Measurements from ENCODE around the gene FAM222A. TPM values are rescaled to one million over a fixed set of nuclear protein-coding genes. Genes with fewer than 3 reads are reported as not detected.

FAM222A gene
- polyA plus RNA-seq, 3 donors = 0.09 TPM; not detected in 2

- H3K9me3 Mint-ChIP-seq = peaks cover 0 to 5% (median 0%) of the 10 kb centered on the region in 7 donors
- H3K9ac ChIP-seq (ENCODE audit: insufficient read depth, low read length, poor library complexity, severe bottlenecking) = no peak overlapping the region
- WGBS (ENCODE audit: insufficient coverage) = 63% methylated on average over 1 of the region's 1 CpG
Measured at GRCh38 chr12:109720857-109721189, 7.2 kb downstream of the FAM222A start.

GRCh38 chr12:109721276-109721675 lies 7.7 kb downstream of the FAM222A start:
- Histone ChIP-seq H2AFZ (ENCODE audit: insufficient read depth, low read depth, low read length, poor library complexity, severe bottlenecking) (no peak overlapping the region), H3K4me2 (replicated peaks; ENCODE audit: extremely low read depth, low read length, poor library complexity, severe bottlenecking) (no peak overlapping the region), H3K4me3 (replicated peaks in 1 of 3; ENCODE audit: low read depth in 2 of 3, low read length in 3 of 3) (no peak overlapping the region), H3K27ac (ENCODE audit: low read depth in 1 of 2, low read length in 2 of 2) (no peak overlapping the region), H3K9ac (ENCODE audit: insufficient read depth, low read length, poor library complexity, severe bottlenecking) (no peak overlapping the region), H3K79me2 (ENCODE audit: insufficient read depth, low read length) (no peaks in the 10 kb centered on the region), H3K9me3 (replicated peaks in 1 of 2; ENCODE audit: control insufficient read depth in 1 of 2, insufficient read depth in 1 of 2, low read length in 2 of 2) (no peaks in the 10 kb centered on the region), H3K36me3 (replicated peaks in 1 of 2; ENCODE audit: control insufficient read depth in 1 of 2, insufficient read depth in 2 of 2, low read length in 2 of 2) (no peaks in the 10 kb centered on the region), H3K27me3 (ENCODE audit: control insufficient read depth in 2 of 2, insufficient read depth in 2 of 2, low read length in 2 of 2) (peaks cover 9 to 37% of the 10 kb centered on the region in 2 donors), H4K20me1 (ENCODE audit: insufficient read depth, low read length) (no peaks in the 10 kb centered on the region), H3K4me1 (ENCODE audit: control insufficient read depth in 1 of 2, insufficient read depth in 2 of 2, low read length in 2 of 2) (no peaks in the 10 kb centered on the region)
- peaks cover 26 to 41% (median 38%) of the 10 kb centered on the region in 3 donors for H3K27me3 Mint-ChIP-seq (ENCODE audit: low read depth in 3 of 3)
- 90% methylated on average over 8 of the region's 10 CpGs for WGBS (ENCODE audit: insufficient coverage)
- H3K27ac Mint-ChIP-seq = no peak overlapping the region
- intact Hi-C loops (cut with micrococcal nuclease) = no loop called here
- peaks cover 0 to 5% (median 0%) of the 10 kb centered on the region in 7 donors for H3K9me3 Mint-ChIP-seq
- DNase-seq = no peak
- TF ChIP-seq CTCF (IDR thresholded peaks at IDR 0.05) = no peak
- H3K36me3 Mint-ChIP-seq = no peaks in the 10 kb centered on the region
- no peaks in the 10 kb centered on the region for H3K4me1 Mint-ChIP-seq
- no peak overlapping the region for H3K4me3 Mint-ChIP-seq

More at GRCh38 chr12:109720857-109721189, 7.2 kb downstream of the FAM222A start:
- Mint-ChIP-seq H3K27ac (no peak overlapping the region), H3K4me1 (no peaks in the 10 kb centered on the region), H3K27me3 (ENCODE audit: low read depth in 3 of 3) (peaks cover 31 to 46% (median 42%) of the 10 kb centered on the region in 3 donors), H3K36me3 (no peaks in the 10 kb centered on the region), H3K4me3 (no peak overlapping the region)
- H3K4me1 ChIP-seq (ENCODE audit: control insufficient read depth in 1 of 2, insufficient read depth in 2 of 2, low read length in 2 of 2) = no peaks in the 10 kb centered on the region
- H2AFZ ChIP-seq (ENCODE audit: insufficient read depth, low read depth, low read length, poor library complexity, severe bottlenecking) = no peak overlapping the region
- no peak for DNase-seq
- no peak overlapping the region for H3K4me3 ChIP-seq (replicated peaks in 1 of 3; ENCODE audit: low read depth in 2 of 3, low read length in 3 of 3)
- TF ChIP-seq CTCF (IDR thresholded peaks at IDR 0.05) = no peak
- H4K20me1 ChIP-seq (ENCODE audit: insufficient read depth, low read length) = no peaks in the 10 kb centered on the region
- peaks cover 9 to 42% of the 10 kb centered on the region in 2 donors for H3K27me3 ChIP-seq (ENCODE audit: control insufficient read depth in 2 of 2, insufficient read depth in 2 of 2, low read length in 2 of 2)
- H3K79me2 ChIP-seq (ENCODE audit: insufficient read depth, low read length) = no peaks in the 10 kb centered on the region
- H3K4me2 ChIP-seq (replicated peaks; ENCODE audit: extremely low read depth, low read length, poor library complexity, severe bottlenecking) = no peak overlapping the region
- no peaks in the 10 kb centered on the region for H3K9me3 ChIP-seq (replicated peaks in 1 of 2; ENCODE audit: control insufficient read depth in 1 of 2, insufficient read depth in 1 of 2, low read length in 2 of 2)
- no peaks in the 10 kb centered on the region for H3K36me3 ChIP-seq (replicated peaks in 1 of 2; ENCODE audit: control insufficient read depth in 1 of 2, insufficient read depth in 2 of 2, low read length in 2 of 2)
- intact Hi-C loops (cut with micrococcal nuclease) = no loop called here
- H3K27ac ChIP-seq (ENCODE audit: low read depth in 1 of 2, low read length in 2 of 2) = no peak overlapping the region
